ENCODE measurements around the gene REPS1.
"Not testable (repeated sequence)": the region's sequence is repeated elsewhere in the genome, so short reads cannot be mapped to it uniquely, and the experiment has no call there.

REPS1 gene

GRCh38 chr6:138945354-138945753 is 42.7 kb downstream of the REPS1 start:
- TF ChIP-seq, protein P1, sequence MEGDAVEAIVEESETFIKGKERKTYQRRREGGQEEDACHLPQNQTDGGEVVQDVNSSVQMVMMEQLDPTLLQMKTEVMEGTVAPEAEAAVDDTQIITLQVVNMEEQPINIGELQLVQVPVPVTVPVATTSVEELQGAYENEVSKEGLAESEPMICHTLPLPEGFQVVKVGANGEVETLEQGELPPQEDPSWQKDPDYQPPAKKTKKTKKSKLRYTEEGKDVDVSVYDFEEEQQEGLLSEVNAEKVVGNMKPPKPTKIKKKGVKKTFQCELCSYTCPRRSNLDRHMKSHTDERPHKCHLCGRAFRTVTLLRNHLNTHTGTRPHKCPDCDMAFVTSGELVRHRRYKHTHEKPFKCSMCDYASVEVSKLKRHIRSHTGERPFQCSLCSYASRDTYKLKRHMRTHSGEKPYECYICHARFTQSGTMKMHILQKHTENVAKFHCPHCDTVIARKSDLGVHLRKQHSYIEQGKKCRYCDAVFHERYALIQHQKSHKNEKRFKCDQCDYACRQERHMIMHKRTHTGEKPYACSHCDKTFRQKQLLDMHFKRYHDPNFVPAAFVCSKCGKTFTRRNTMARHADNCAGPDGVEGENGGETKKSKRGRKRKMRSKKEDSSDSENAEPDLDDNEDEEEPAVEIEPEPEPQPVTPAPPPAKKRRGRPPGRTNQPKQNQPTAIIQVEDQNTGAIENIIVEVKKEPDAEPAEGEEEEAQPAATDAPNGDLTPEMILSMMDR (IDR thresholded peaks at IDR 0.05) = peak; percentile 19
- Mint-ChIP-seq H3K27ac (peak overlapping the region; percentile 48), H3K9me3 (no peaks in the 10 kb centered on the region), H3K4me1 (peaks cover 11% of the 10 kb centered on the region), H3K36me3 (ENCODE audit: low read depth) (peaks cover 49% of the 10 kb centered on the region), H3K27me3 (ENCODE audit: low read depth, poor library complexity) (no peaks in the 10 kb centered on the region), H3K4me3 (no peak overlapping the region)
- peak; percentile 7 for DNase-seq

DNA sequence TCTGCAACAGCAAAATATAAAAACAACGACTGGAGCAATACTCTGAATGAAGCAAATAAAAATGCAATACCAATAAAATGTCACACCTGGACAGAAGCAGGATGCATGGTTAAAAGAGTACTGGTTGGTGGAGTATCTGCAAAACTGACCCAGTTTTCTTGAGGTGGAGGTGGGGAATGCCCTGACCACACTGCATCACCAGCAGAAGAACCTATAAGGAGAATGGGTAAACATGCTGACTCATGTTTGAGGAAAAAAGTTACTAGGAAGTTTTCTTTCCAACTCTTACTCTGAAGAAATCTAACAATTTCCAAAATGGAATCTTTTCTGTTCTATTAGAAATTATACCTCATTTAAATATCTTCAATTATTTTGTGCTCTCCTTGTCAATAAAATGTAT is 43.6 kb downstream of the REPS1 start:
- H3K36me3 Mint-ChIP-seq (ENCODE audit: low read depth) = peaks cover 59% of the 10 kb centered on the region
- no peaks in the 10 kb centered on the region for H3K9me3 Mint-ChIP-seq
- TF ChIP-seq, protein P1 (IDR thresholded peaks at IDR 0.05) = no peak

DNA sequence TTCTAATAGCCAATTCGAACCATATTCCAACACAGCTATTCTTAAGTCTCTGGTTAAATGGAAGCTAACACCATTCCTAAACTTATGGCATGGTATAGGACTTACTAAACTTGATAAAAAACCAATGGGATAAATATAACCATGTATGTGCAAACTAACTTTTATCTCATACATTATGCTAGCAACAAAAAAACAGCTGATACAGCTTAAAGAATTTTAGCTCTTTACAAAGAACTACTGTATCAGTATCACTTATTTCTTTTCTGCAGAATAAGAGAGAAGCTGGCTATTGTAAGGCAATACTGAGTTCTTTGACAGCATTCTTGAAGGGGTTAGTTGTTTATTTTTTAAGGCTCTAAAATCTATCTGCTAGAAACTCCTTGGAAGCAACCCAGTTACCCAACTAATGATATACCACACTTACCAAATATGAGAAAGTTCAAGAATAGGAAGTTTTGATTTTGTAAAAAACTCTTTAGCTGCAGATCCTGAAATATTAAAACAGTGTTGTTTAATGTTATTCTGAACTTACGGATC is 44.9 kb downstream of the REPS1 start:
- Mint-ChIP-seq H3K9me3 (peaks cover 3% of the 10 kb centered on the region), H3K27ac (no peak overlapping the region)
- TF ChIP-seq, protein P1 (IDR thresholded peaks at IDR 0.05) = no peak

More for the DNA sequence above, 43.6 kb downstream of the REPS1 start:
- H3K4me1 Mint-ChIP-seq = peaks cover 6% of the 10 kb centered on the region
- DNase-seq = no peak
- no peak overlapping the region for H3K4me3 Mint-ChIP-seq
- H3K27ac Mint-ChIP-seq = no peak overlapping the region
- H3K27me3 Mint-ChIP-seq (ENCODE audit: low read depth, poor library complexity) = no peaks in the 10 kb centered on the region

GRCh38 chr6:138936873-138937272 is 51.2 kb downstream of the REPS1 start:
- not testable (repeated sequence) for DNase-seq; H3K27ac Mint-ChIP-seq; H3K4me1 Mint-ChIP-seq; H3K4me3 Mint-ChIP-seq; H3K27me3 Mint-ChIP-seq (ENCODE audit: low read depth, poor library complexity)
- Mint-ChIP-seq H3K9me3 (peaks cover 26% of the 10 kb centered on the region), H3K36me3 (ENCODE audit: low read depth) (peaks cover 74% of the 10 kb centered on the region)

More for the DNA sequence above, 44.9 kb downstream of the REPS1 start:
- no peaks in the 10 kb centered on the region for H3K4me1 Mint-ChIP-seq
- H3K4me3 Mint-ChIP-seq = no peak overlapping the region
- DNase-seq = no peak
- peaks cover 71% of the 10 kb centered on the region for H3K36me3 Mint-ChIP-seq (ENCODE audit: low read depth)
- H3K27me3 Mint-ChIP-seq (ENCODE audit: low read depth, poor library complexity) = no peaks in the 10 kb centered on the region

DNA sequence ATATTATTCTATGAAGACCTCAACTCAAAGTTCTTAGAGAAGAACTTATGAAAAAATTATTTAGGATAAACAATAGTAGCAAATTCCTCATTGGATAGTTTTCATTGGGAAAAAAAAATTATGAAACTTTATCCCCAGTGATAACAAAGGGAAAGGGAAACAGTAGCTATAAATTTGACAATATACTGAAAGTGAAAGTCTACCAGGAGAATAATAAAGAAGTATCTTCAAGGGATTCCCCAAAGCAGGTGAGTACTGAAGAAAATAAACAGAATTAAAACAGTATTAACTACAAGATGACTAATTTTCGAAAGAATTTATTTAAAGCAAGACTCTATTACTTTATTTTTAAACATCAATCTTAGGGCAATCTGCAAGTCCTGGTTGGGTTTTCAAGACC is 56.4 kb downstream of the REPS1 start:
- TF ChIP-seq, protein P1 (IDR thresholded peaks at IDR 0.05) = no peak
- Mint-ChIP-seq H3K27ac (no peak overlapping the region), H3K4me1 (no peaks in the 10 kb centered on the region), H3K27me3 (ENCODE audit: low read depth, poor library complexity) (no peaks in the 10 kb centered on the region), H3K9me3 (peaks cover 9% of the 10 kb centered on the region), H3K4me3 (no peak overlapping the region), H3K36me3 (ENCODE audit: low read depth) (peaks cover 25% of the 10 kb centered on the region)
- no peak for DNase-seq

- Mint-ChIP-seq H3K27me3 (ENCODE audit: low read depth, poor library complexity) (no peaks in the 10 kb centered on the region), H3K9me3 (no peaks in the 10 kb centered on the region), H3K4me1 (no peaks in the 10 kb centered on the region), H3K36me3 (ENCODE audit: low read depth) (peaks cover 14% of the 10 kb centered on the region), H3K27ac (peak overlapping the region; percentile 33), H3K4me3 (no peak overlapping the region)
- TF ChIP-seq, protein P1 (IDR thresholded peaks at IDR 0.05) = no peak
- DNase-seq = no peak
Observed at GRCh38 chr6:138926579-138926978, 61.5 kb downstream of the REPS1 start.
